IPS-20b (cell line): ENCODE measurements around the gene WDR38.

Experiments used
- H3K27ac ChIP-seq: one replicate; pipeline ENCODE4 v1.5.1; 2013; ENCODE audit warnings: low read length
- H3K27me3 ChIP-seq: 2 replicates; pipeline ENCODE4 v1.6.1; 2013; ENCODE audit warnings: mild to moderate bottlenecking, low read length, inconsistent platforms; ENCODE audit not compliant: insufficient read depth
- H3K36me3 ChIP-seq: 2 replicates; pipeline ENCODE4 v1.6.1; 2013; ENCODE audit warnings: low read depth, mild to moderate bottlenecking, inconsistent platforms, low read length, moderate library complexity; ENCODE audit not compliant: insufficient read depth
- H3K4me1 ChIP-seq: 2 replicates; pipeline ENCODE4 v1.6.1; 2013; ENCODE audit warnings: mild to moderate bottlenecking, control low read depth, inconsistent platforms, low read length, moderate library complexity; ENCODE audit not compliant: insufficient read depth
- H3K4me3 ChIP-seq: 2 replicates; pipeline ENCODE4 v1.5.1; 2013; ENCODE audit warnings: mild to moderate bottlenecking, low read length, inconsistent platforms
- H3K9ac ChIP-seq: 2 replicates; pipeline ENCODE4 v1.6.1; 2013; ENCODE audit warnings: low read depth, mild to moderate bottlenecking, inconsistent platforms, low read length, moderate library complexity
- H3K9me3 ChIP-seq: 2 replicates; pipeline ENCODE4 v1.6.1; 2013; ENCODE audit warnings: mild to moderate bottlenecking, low read depth, low read length, inconsistent platforms; ENCODE audit not compliant: insufficient read depth

The WDR38 gene

DNA sequence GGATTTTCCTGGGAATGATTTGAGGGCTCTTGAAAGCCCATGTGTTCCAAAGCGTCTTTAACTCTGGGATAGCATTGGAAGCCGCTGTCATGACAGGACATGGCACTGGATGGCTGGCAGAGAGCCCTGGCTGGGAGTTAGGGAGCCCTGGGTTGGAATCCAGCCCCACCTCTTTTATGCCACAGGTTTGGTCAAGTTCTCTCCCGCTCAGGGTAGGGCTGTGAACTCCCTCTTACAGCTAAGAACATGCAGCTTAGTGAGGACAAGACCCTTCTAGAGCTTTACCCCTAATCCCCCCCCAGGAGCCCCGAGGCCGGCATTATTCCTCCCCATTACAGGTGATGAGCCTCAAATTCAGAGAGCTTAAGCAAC, 39.1 kb upstream of the WDR38 start:
- Histone ChIP-seq H3K4me3 (no peak overlapping the region), H3K9ac (no peak overlapping the region), H3K36me3 (no peaks in the 10 kb centered on the region), H3K27me3 (no peaks in the 10 kb centered on the region), H3K27ac (no peak overlapping the region), H3K9me3 (no peaks in the 10 kb centered on the region), H3K4me1 (peaks cover 15% of the 10 kb centered on the region)

DNA sequence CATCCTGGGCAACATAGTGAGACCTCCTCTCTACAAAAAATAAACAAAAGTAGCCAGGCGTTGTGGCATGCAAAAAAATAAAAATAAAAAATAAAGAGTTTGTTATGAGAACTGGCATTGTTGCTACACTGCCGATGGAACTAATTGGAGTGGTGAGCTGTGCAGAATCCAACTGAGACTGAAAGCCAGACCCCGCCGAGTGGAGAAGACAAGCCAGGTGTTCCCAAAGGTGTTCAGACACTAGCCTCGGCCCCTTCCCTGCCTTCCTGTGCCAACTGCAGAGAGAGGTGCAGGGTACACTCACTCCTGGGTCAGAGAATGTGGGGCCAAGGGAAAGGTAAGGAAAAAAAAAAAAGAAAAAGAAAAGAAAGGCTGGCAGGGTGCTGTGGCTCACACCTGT, 37.7 kb upstream of the WDR38 start:
- Histone ChIP-seq H3K36me3 (no peaks in the 10 kb centered on the region), H3K4me3 (no peak overlapping the region), H3K4me1 (peaks cover 12% of the 10 kb centered on the region), H3K27ac (no peak overlapping the region), H3K9ac (no peak overlapping the region), H3K27me3 (no peaks in the 10 kb centered on the region), H3K9me3 (no peaks in the 10 kb centered on the region)

DNA sequence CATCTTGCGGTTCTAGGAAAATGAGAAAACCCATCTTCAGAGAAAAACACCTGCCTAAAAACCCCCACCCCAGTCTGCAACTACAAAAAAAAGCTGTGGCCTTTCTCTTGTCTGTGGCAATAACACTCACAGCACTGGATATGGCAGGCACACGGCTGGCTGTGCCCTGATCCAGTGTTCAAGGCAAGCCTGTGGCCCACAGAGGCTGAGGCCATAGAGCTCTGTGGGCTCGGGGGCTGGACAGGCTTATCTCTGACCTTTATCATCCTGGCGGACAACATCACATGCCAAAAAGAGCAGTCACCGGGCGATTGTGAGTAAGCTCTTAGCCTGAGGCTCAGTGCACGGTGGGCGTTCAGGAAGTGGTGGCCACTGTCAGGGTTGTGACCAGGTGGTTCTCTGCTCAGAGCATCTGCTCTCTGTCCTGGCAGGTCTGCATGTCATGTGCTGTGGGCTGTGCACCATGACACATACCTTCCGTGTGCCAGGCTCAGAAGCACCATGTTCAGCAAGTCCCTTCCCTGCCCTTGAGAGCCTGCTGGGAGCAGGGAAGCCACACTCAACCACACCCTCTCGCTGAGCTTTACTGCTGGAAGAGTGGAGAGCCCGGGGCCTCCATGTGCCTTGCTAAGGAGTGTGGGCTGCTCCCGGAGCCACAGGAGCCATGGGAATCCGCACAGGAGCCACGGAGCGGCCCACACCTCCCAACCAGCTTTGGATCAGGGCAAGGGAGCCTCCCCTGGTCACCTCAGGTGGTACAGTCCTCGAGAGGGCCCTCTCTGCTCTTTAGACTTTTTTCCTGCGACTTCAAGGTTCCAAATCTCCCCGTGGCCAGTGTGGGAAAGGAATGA, 34.6 kb upstream of the WDR38 start:
- H3K27ac ChIP-seq: no peak overlapping the region
- no peaks in the 10 kb centered on the region for H3K9me3 ChIP-seq
- no peak overlapping the region for H3K9ac ChIP-seq
- H3K36me3 ChIP-seq: no peaks in the 10 kb centered on the region
- no peaks in the 10 kb centered on the region for H3K27me3 ChIP-seq
- peaks cover 6% of the 10 kb centered on the region; the same call in 1 of the 2 replicates for H3K4me1 ChIP-seq
- H3K4me3 ChIP-seq: no peak overlapping the region

DNA sequence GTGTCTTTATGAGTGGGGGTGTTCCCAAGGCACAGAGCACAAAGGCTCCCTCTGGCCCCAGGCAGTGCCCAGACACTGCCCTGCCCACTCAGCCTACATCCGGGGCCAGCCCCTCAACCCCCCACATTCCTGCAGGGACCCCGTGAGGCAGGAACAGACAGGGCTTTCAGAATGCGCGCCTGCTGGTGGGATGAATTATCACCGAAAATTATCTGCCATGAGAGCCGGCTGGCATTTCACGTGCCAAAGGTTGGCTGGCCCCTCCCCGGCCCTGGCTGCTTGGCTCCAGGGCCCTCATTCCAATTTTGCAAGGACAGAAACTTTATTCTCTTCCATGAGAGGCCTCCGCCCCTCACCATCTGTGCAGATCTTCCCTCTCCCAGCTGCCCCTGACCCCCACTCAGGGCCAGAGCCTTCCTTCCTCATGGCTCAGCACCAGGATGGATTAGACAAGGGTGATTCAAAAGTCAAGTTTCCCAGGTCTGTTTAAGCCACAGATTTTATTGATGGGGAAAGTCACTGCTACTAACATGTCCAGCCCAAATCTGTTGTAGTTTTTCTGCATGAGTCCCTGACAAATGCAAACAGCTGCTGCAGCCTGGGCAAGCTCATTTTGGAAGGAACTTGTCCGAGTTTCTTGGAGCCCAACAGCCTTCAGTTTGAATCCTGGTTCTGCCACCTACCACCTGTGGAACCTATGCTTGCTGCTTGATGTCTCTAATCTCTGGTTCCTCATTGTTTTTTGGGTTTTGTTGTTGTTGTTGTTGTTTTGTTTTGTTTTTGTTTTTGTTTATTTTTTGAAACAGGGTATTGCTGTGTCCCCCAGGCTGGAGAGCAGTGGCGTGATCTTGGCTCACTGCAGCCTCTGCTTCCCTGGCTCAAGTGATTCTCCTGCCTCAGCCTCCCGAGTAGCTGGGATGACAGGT, 32.3 kb upstream of the WDR38 start:
- Histone ChIP-seq H3K4me1 (peaks cover 6% of the 10 kb centered on the region; the same call in 1 of the 2 replicates), H3K27me3 (no peaks in the 10 kb centered on the region), H3K36me3 (no peaks in the 10 kb centered on the region), H3K4me3 (no peak overlapping the region), H3K27ac (no peak overlapping the region), H3K9ac (no peak overlapping the region), H3K9me3 (no peaks in the 10 kb centered on the region)

DNA sequence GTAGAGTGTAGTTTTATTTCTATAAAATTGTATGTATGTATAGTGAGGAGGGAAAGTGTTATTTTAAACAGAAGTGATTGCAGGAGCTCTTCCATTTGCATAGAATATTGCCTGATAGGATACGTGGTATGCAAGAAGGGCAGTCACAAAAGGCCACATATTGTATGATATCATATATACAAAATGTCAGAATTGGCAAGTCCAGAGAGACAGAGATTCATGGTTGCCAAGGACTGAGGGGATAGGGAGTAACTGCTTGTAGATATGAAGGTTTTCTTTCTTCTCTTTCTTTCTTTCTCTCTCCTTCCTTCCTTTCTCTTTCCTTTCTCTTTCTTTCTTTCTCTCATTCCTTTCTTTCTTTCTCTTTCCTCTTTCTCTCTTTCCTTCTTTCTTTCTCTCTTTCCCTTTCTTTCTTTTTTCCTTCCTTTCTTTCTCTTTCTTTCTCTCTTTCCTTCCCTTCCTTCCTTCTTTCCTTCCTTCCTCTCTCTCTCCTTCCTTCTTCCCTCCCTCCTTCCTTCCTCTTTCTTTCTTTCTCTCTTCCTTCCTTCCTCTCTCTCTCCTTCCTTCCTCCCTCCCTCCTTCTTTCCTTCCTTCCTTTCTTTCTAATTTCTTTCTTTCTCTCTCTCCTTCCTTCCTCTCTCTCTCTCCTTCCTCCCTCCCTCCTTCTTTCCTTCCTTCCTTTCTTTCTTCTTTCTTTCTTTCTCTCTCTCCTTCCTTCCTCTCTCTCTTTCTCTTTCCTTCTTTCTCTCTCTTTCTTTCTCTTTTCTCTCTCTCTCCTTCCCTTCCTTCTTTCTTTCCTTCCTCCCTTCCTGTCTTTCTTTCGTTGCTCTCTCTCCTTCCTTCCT, 24.5 kb upstream of the WDR38 start:
- Histone ChIP-seq H3K9ac (no peak overlapping the region), H3K27ac (no peak overlapping the region), H3K4me3 (no peak overlapping the region), H3K36me3 (no peaks in the 10 kb centered on the region), H3K27me3 (no peaks in the 10 kb centered on the region), H3K9me3 (peaks cover 4% of the 10 kb centered on the region; the same call in 1 of the 2 replicates), H3K4me1 (peaks cover 10% of the 10 kb centered on the region; the same call in 1 of the 2 replicates)

DNA sequence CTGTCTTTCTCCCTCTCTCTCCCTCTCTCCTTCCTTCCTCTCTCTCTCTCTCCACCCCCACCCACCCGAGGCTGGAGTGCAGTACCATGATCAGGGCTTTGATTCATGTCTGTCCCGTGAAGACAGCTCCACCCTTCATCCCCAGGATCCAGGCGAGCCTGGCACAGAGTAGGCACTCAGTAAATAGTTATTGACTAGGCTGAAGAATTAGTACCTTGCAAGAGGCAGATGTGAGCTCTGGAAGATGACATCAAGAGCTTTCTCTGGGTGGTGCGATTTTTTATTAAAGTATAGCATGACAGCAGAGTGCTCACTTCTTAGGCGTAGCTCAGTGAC, 24.0 kb upstream of the WDR38 start:
- H3K27ac ChIP-seq: no peak overlapping the region
- no peak overlapping the region; the same call in 1 of the 2 replicates for H3K4me3 ChIP-seq
- peaks cover 10% of the 10 kb centered on the region; the same call in 1 of the 2 replicates for H3K4me1 ChIP-seq
- H3K9me3 ChIP-seq: peaks cover 4% of the 10 kb centered on the region; the same call in 1 of the 2 replicates
- H3K9ac ChIP-seq: no peak overlapping the region
- no peaks in the 10 kb centered on the region for H3K36me3 ChIP-seq
- H3K27me3 ChIP-seq: no peaks in the 10 kb centered on the region

GRCh38 chr9:124830593-124830992, 22.7 kb upstream of the WDR38 start:
- peaks cover 4% of the 10 kb centered on the region; the same call in 1 of the 2 replicates for H3K9me3 ChIP-seq
- H3K36me3 ChIP-seq: no peaks in the 10 kb centered on the region
- no peak overlapping the region for H3K4me3 ChIP-seq
- H3K4me1 ChIP-seq: peaks cover 10% of the 10 kb centered on the region; the same call in 1 of the 2 replicates
- H3K27me3 ChIP-seq: no peaks in the 10 kb centered on the region
- no peak overlapping the region for H3K27ac ChIP-seq
- H3K9ac ChIP-seq: no peak overlapping the region

GRCh38 chr9:124831642-124832364, 21.5 kb upstream of the WDR38 start:
- peaks cover under 1% of the 10 kb centered on the region; the same call in 1 of the 2 replicates for H3K9me3 ChIP-seq
- no peak overlapping the region for H3K27ac ChIP-seq
- no peak overlapping the region for H3K4me3 ChIP-seq
- H3K9ac ChIP-seq: no peak overlapping the region
- H3K27me3 ChIP-seq: no peaks in the 10 kb centered on the region
- no peaks in the 10 kb centered on the region for H3K36me3 ChIP-seq
- H3K4me1 ChIP-seq: peaks cover 10% of the 10 kb centered on the region; the same call in 1 of the 2 replicates

- Histone ChIP-seq H3K4me3 (no peak overlapping the region), H3K36me3 (no peaks in the 10 kb centered on the region), H3K27ac (no peak overlapping the region), H3K4me1 (peaks cover 3% of the 10 kb centered on the region; the same call in 1 of the 2 replicates), H3K27me3 (no peaks in the 10 kb centered on the region), H3K9ac (no peak overlapping the region), H3K9me3 (no peaks in the 10 kb centered on the region)
These were observed 18.7 kb upstream of the WDR38 start for GRCh38 chr9:124834591-124834990.

GRCh38 chr9:124835026-124835557, 18.2 kb upstream of the WDR38 start:
- H3K4me1 ChIP-seq: no peaks in the 10 kb centered on the region

More at GRCh38 chr9:124835026-124835557, 18.2 kb upstream of the WDR38 start:
- Histone ChIP-seq H3K9me3 (no peaks in the 10 kb centered on the region), H3K4me3 (no peak overlapping the region), H3K27me3 (no peaks in the 10 kb centered on the region), H3K36me3 (no peaks in the 10 kb centered on the region), H3K27ac (no peak overlapping the region), H3K9ac (no peak overlapping the region)
